HEK293 (cell line): ENCODE data around the gene GJC2.

ENCODE experiments used
- GLIS1 ChIP-seq: fragments of 450-650 bp; formaldehyde crosslinking; IDR thresholded peaks from 2 replicates; pipeline ENCODE4 v1.5.1; 2016; ENCODE audit warnings: missing biosample characterization, missing genetic modification characterization
- RBAK ChIP-seq: fragments of 450-650 bp; formaldehyde crosslinking; IDR thresholded peaks from 2 replicates; pipeline ENCODE4 v1.5.1; 2016; ENCODE audit warnings: missing biosample characterization, missing genetic modification characterization
- SP2 ChIP-seq: fragments of 450-650 bp; formaldehyde crosslinking; IDR thresholded peaks from 2 replicates; pipeline ENCODE4 v1.5.1; 2016; ENCODE audit warnings: missing biosample characterization, missing genetic modification characterization
- TCF7L2 ChIP-seq: IDR thresholded peaks from 2 replicates; pipeline ENCODE4 v1.6.1; 2011; ENCODE audit warnings: low read depth, mild to moderate bottlenecking, inconsistent platforms, low read length, moderate library complexity, borderline replicate concordance
- ZBTB1 ChIP-seq: fragments of 450-650 bp; formaldehyde crosslinking; IDR thresholded peaks from 2 replicates; pipeline ENCODE4 v1.5.1; 2016; ENCODE audit warnings: missing biosample characterization, missing genetic modification characterization
- ZBTB8A ChIP-seq: fragments of 450-650 bp; formaldehyde crosslinking; IDR thresholded peaks from 2 replicates; pipeline ENCODE4 v1.5.1; 2016; ENCODE audit warnings: missing biosample characterization, missing genetic modification characterization
- ZFP41 ChIP-seq: fragments of 450-650 bp; formaldehyde crosslinking; IDR thresholded peaks from 2 replicates; pipeline ENCODE4 v1.5.1; 2016; ENCODE audit warnings: missing biosample characterization, missing genetic modification characterization, borderline replicate concordance
- ZNF133 ChIP-seq: fragments of 450-650 bp; formaldehyde crosslinking; IDR thresholded peaks from 2 replicates; pipeline ENCODE4 v1.5.1; 2016; ENCODE audit warnings: missing biosample characterization, missing genetic modification characterization
- ZNF16 ChIP-seq: fragments of 450-650 bp; formaldehyde crosslinking; IDR thresholded peaks from 2 replicates; pipeline ENCODE4 v1.5.1; 2016; ENCODE audit warnings: low read depth, missing biosample characterization, missing genetic modification characterization
- ZNF2 ChIP-seq: fragments of 450-650 bp; formaldehyde crosslinking; IDR thresholded peaks from 2 replicates; pipeline ENCODE4 v1.5.1; 2016; ENCODE audit warnings: missing biosample characterization, missing genetic modification characterization
- ZNF223 ChIP-seq: fragments of 450-650 bp; formaldehyde crosslinking; IDR thresholded peaks from 2 replicates; pipeline ENCODE4 v1.5.1; 2016; ENCODE audit warnings: missing biosample characterization, missing genetic modification characterization
- ZNF311 ChIP-seq: fragments of 450-650 bp; formaldehyde crosslinking; IDR thresholded peaks from 2 replicates; pipeline ENCODE4 v1.5.1; 2017; ENCODE audit warnings: missing biosample characterization, missing genetic modification characterization, borderline replicate concordance
- ZNF324 ChIP-seq: fragments of 450-650 bp; formaldehyde crosslinking; IDR thresholded peaks from 2 replicates; pipeline ENCODE4 v1.5.1; 2016; ENCODE audit warnings: missing biosample characterization, missing genetic modification characterization
- ZNF341 ChIP-seq: fragments of 450-650 bp; formaldehyde crosslinking; IDR thresholded peaks from 2 replicates; pipeline ENCODE4; 2016; ENCODE audit warnings: low read depth, missing biosample characterization, missing genetic modification characterization
- ZNF354C ChIP-seq: fragments of 450-650 bp; formaldehyde crosslinking; IDR thresholded peaks from 2 replicates; pipeline ENCODE4 v1.5.1; 2016; ENCODE audit warnings: missing biosample characterization, missing genetic modification characterization, low read depth, borderline replicate concordance
- ZNF394 ChIP-seq: fragments of 450-650 bp; formaldehyde crosslinking; IDR thresholded peaks from 2 replicates; pipeline ENCODE4 v1.5.1; 2016; ENCODE audit warnings: missing biosample characterization, missing genetic modification characterization, mild to moderate bottlenecking, moderate library complexity, borderline replicate concordance
- ZNF544 ChIP-seq: fragments of 450-650 bp; formaldehyde crosslinking; IDR thresholded peaks from 2 replicates; pipeline ENCODE4 v1.5.0; 2017; ENCODE audit warnings: missing biosample characterization, missing genetic modification characterization
- ZNF555 ChIP-seq: fragments of 450-650 bp; formaldehyde crosslinking; conservative IDR thresholded peaks from 2 replicates; pipeline ENCODE4 v1.5.1; 2017; ENCODE audit warnings: missing biosample characterization, mild to moderate bottlenecking, missing genetic modification characterization, inconsistent platforms
- ZNF621 ChIP-seq: fragments of 450-650 bp; formaldehyde crosslinking; IDR thresholded peaks from 2 replicates; pipeline ENCODE4 v1.5.1; 2017; ENCODE audit warnings: missing biosample characterization, missing genetic modification characterization
- ZNF629 ChIP-seq: fragments of 450-650 bp; formaldehyde crosslinking; IDR thresholded peaks from 2 replicates; pipeline ENCODE4 v1.5.1; 2017; ENCODE audit warnings: missing biosample characterization, missing genetic modification characterization
- ZNF658 ChIP-seq: fragments of 450-650 bp; formaldehyde crosslinking; IDR thresholded peaks from 2 replicates; pipeline ENCODE4; 2016; ENCODE audit warnings: missing biosample characterization, missing genetic modification characterization
- ZNF701 ChIP-seq: fragments of 450-650 bp; formaldehyde crosslinking; IDR thresholded peaks from 2 replicates; pipeline ENCODE4 v1.5.1; 2016; ENCODE audit warnings: missing biosample characterization, missing genetic modification characterization
- ZNF747 ChIP-seq: fragments of 450-650 bp; formaldehyde crosslinking; IDR thresholded peaks from 2 replicates; pipeline ENCODE4 v1.5.1; 2016; ENCODE audit warnings: missing biosample characterization, missing genetic modification characterization
- ZNF777 ChIP-seq: fragments of 450-650 bp; formaldehyde crosslinking; IDR thresholded peaks from 2 replicates; pipeline ENCODE4 v1.5.1; 2017; ENCODE audit warnings: missing biosample characterization, missing genetic modification characterization, borderline replicate concordance
- ZNF791 ChIP-seq: fragments of 450-650 bp; formaldehyde crosslinking; IDR thresholded peaks from 2 replicates; pipeline ENCODE4 v1.5.1; 2016; ENCODE audit warnings: missing biosample characterization, missing genetic modification characterization
- TF ChIP-seq, protein P1 (sequence below): fragments of 450-650 bp; formaldehyde crosslinking; conservative IDR thresholded peaks from 2 replicates; pipeline ENCODE4 v1.5.1; 2016; ENCODE audit warnings: low read depth, missing biosample characterization, missing genetic modification characterization
- TF ChIP-seq, protein P2 (sequence below): fragments of 450-650 bp; formaldehyde crosslinking; IDR thresholded peaks from 2 replicates; pipeline ENCODE4 v1.5.1; 2016; ENCODE audit warnings: missing biosample characterization, missing genetic modification characterization
- TF ChIP-seq, protein P3 (sequence below): fragments of 450-650 bp; formaldehyde crosslinking; IDR thresholded peaks from 2 replicates; pipeline ENCODE4 v1.5.1; 2016; ENCODE audit warnings: missing biosample characterization, missing genetic modification characterization, low read depth
- TF ChIP-seq, protein P4 (sequence below): fragments of 450-650 bp; formaldehyde crosslinking; IDR thresholded peaks from 2 replicates; pipeline ENCODE4 v1.5.1; 2017; ENCODE audit warnings: missing biosample characterization, missing genetic modification characterization
- TF ChIP-seq, protein P5 (sequence below): fragments of 450-650 bp; formaldehyde crosslinking; IDR thresholded peaks from 2 replicates; pipeline ENCODE4 v1.5.1; 2016; ENCODE audit warnings: missing biosample characterization, missing genetic modification characterization

Gene GJC2

DNA sequence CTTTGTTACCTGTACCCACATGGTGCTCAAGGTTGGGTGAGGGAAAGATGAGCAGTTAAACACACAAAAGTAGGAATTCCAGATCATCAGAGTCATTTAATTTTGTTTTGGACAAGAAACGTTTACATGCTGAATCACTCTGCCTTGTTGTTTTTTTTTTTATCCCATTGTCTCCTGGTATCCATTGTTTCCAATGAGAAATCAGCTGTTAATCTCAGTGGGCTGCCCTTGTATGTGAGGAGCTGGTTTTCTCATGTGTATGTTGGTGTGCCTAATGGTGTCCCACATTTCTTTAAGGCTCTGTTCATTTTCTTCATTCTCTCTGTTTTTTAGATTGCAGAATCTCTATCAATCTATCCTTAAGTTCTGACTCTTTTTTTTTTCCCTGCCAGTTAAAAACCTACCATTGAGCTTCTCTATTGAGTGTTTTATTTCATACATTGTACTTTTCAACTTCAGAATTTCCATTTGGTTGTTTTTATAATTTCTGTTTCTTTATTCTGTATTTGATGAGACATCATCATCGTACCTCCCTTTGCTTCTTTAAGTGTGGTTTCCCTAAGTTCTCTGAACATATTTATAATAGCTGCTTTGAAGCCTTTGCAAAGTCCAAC is 49.4 kb downstream of the GJC2 start (continued):
- TF ChIP-seq ZNF777 (tag by site-specific recombination), result no peak
- no peak for TF ChIP-seq GLIS1 (tag by site-specific recombination)
- TF ChIP-seq ZNF747, result no peak
- peak; percentile 70; the same call in 1 of the 2 replicates for TF ChIP-seq ZNF791 (tag by site-specific recombination)
- TF ChIP-seq ZNF555 (tag by site-specific recombination), result no peak
- TF ChIP-seq ZBTB1 (tag by site-specific recombination), result 0 out of 2 replicates have a peak, but pooled peaks have one; percentile 18
- TF ChIP-seq ZNF701 (tag by site-specific recombination), result no peak
- peak; percentile 33 for TF ChIP-seq ZNF629 (tag by site-specific recombination)
- no peak for TF ChIP-seq ZFP41
- TF ChIP-seq ZNF16 (tag by site-specific recombination), result no peak
- no peak for TF ChIP-seq SP2 (tag by site-specific recombination)
- TF ChIP-seq ZNF354C (tag by site-specific recombination), result no peak
- no peak for TF ChIP-seq ZNF133 (tag by site-specific recombination)
- TF ChIP-seq, protein P1, sequence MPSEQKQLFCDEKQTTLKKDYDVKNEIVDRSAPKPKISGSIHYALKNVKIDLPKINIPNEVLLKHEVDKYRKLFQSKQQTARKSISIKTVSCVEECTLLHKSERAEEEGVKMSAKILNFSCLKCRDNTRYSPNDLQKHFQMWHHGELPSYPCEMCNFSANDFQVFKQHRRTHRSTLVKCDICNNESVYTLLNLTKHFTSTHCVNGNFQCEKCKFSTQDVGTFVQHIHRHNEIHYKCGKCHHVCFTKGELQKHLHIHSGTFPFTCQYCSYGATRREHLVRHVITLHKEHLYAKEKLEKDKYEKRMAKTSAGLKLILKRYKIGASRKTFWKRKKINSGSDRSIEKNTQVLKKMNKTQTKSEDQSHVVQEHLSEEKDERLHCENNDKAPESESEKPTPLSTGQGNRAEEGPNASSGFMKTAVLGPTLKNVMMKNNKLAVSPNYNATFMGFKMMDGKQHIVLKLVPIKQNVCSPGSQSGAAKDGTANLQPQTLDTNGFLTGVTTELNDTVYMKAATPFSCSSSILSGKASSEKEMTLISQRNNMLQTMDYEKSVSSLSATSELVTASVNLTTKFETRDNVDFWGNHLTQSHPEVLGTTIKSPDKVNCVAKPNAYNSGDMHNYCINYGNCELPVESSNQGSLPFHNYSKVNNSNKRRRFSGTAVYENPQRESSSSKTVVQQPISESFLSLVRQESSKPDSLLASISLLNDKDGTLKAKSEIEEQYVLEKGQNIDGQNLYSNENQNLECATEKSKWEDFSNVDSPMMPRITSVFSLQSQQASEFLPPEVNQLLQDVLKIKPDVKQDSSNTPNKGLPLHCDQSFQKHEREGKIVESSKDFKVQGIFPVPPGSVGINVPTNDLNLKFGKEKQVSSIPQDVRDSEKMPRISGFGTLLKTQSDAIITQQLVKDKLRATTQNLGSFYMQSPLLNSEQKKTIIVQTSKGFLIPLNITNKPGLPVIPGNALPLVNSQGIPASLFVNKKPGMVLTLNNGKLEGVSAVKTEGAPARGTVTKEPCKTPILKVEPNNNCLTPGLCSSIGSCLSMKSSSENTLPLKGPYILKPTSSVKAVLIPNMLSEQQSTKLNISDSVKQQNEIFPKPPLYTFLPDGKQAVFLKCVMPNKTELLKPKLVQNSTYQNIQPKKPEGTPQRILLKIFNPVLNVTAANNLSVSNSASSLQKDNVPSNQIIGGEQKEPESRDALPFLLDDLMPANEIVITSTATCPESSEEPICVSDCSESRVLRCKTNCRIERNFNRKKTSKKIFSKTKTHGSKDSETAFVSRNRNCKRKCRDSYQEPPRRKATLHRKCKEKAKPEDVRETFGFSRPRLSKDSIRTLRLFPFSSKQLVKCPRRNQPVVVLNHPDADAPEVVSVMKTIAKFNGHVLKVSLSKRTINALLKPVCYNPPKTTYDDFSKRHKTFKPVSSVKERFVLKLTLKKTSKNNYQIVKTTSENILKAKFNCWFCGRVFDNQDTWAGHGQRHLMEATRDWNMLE (tag by site-specific recombination), result peak; percentile 47; the same call in 1 of the 2 replicates
- no peak for TF ChIP-seq ZNF311 (tag by site-specific recombination)
- TF ChIP-seq, protein P2, sequence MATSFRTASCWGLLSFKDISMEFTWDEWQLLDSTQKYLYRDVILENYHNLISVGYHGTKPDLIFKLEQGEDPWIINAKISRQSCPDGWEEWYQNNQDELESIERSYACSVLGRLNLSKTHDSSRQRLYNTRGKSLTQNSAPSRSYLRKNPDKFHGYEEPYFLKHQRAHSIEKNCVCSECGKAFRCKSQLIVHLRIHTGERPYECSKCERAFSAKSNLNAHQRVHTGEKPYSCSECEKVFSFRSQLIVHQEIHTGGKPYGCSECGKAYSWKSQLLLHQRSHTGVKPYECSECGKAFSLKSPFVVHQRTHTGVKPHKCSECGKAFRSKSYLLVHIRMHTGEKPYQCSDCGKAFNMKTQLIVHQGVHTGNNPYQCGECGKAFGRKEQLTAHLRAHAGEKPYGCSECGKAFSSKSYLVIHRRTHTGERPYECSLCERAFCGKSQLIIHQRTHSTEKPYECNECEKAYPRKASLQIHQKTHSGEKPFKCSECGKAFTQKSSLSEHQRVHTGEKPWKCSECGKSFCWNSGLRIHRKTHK (tag by site-specific recombination), result no peak
- TF ChIP-seq ZNF341 (tag by site-specific recombination), result no peak
- TF ChIP-seq ZNF658 (tag by site-specific recombination), result no peak
- no peak for TF ChIP-seq TCF7L2
- no peak for TF ChIP-seq ZNF394 (tag by site-specific recombination)
- no peak for TF ChIP-seq ZNF621 (tag by site-specific recombination)
- peak; percentile 78; the same call in 1 of the 2 replicates for TF ChIP-seq ZNF2 (tag by site-specific recombination)
- TF ChIP-seq ZBTB8A (tag by site-specific recombination), result no peak
- TF ChIP-seq, protein P3, sequence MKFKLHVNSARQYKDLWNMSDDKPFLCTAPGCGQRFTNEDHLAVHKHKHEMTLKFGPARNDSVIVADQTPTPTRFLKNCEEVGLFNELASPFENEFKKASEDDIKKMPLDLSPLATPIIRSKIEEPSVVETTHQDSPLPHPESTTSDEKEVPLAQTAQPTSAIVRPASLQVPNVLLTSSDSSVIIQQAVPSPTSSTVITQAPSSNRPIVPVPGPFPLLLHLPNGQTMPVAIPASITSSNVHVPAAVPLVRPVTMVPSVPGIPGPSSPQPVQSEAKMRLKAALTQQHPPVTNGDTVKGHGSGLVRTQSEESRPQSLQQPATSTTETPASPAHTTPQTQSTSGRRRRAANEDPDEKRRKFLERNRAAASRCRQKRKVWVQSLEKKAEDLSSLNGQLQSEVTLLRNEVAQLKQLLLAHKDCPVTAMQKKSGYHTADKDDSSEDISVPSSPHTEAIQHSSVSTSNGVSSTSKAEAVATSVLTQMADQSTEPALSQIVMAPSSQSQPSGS, result no peak
- peak; percentile 56; the same call in 1 of the 2 replicates for TF ChIP-seq ZNF324
- TF ChIP-seq RBAK, result peak; percentile 46; the same call in 1 of the 2 replicates
- TF ChIP-seq ZNF544 (tag by site-specific recombination), result no peak
- TF ChIP-seq, protein P4, sequence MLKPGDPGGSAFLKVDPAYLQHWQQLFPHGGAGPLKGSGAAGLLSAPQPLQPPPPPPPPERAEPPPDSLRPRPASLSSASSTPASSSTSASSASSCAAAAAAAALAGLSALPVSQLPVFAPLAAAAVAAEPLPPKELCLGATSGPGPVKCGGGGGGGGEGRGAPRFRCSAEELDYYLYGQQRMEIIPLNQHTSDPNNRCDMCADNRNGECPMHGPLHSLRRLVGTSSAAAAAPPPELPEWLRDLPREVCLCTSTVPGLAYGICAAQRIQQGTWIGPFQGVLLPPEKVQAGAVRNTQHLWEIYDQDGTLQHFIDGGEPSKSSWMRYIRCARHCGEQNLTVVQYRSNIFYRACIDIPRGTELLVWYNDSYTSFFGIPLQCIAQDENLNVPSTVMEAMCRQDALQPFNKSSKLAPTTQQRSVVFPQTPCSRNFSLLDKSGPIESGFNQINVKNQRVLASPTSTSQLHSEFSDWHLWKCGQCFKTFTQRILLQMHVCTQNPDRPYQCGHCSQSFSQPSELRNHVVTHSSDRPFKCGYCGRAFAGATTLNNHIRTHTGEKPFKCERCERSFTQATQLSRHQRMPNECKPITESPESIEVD (tag by site-specific recombination), result no peak
- no peak for TF ChIP-seq ZNF223 (tag by site-specific recombination)
- TF ChIP-seq, protein P5, sequence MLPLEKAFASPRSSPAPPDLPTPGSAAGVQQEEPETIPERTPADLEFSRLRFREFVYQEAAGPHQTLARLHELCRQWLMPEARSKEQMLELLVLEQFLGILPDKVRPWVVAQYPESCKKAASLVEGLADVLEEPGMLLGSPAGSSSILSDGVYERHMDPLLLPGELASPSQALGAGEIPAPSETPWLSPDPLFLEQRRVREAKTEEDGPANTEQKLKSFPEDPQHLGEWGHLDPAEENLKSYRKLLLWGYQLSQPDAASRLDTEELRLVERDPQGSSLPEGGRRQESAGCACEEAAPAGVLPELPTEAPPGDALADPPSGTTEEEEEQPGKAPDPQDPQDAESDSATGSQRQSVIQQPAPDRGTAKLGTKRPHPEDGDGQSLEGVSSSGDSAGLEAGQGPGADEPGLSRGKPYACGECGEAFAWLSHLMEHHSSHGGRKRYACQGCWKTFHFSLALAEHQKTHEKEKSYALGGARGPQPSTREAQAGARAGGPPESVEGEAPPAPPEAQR (tag by site-specific recombination), result no peak
